Measurements from ENCODE around the gene NDUFS8.

Gene NDUFS8

GRCh38 chr11:68065841-68066240, 35.4 kb downstream of the NDUFS8 start:
- H3K27ac ChIP-seq, result no peak overlapping the region
- H3K4me3 ChIP-seq, result no peak overlapping the region

- no peak overlapping the region for H3K4me3 ChIP-seq
- H3K27ac ChIP-seq, result no peak overlapping the region
These were observed 36.3 kb downstream of the NDUFS8 start for GRCh38 chr11:68066742-68067141.

- no peak overlapping the region for H3K27ac ChIP-seq
- no peak overlapping the region for H3K4me3 ChIP-seq
These were observed 37.5 kb downstream of the NDUFS8 start for GRCh38 chr11:68067991-68068390.

GRCh38 chr11:68071281-68072048, 41.0 kb downstream of the NDUFS8 start:
- H3K4me3 ChIP-seq, result no peak overlapping the region

GRCh38 chr11:68074584-68075352, 44.3 kb downstream of the NDUFS8 start:
- Histone ChIP-seq H3K27ac (no peak overlapping the region), H3K4me3 (no peak overlapping the region)

More at GRCh38 chr11:68071281-68072048, 41.0 kb downstream of the NDUFS8 start:
- H3K27ac ChIP-seq, result no peak overlapping the region

- H3K27ac ChIP-seq, result no peak overlapping the region
- H3K4me3 ChIP-seq, result no peak overlapping the region
These were observed 46.0 kb downstream of the NDUFS8 start for GRCh38 chr11:68076371-68077042.

GRCh38 chr11:68077617-68078582, 47.4 kb downstream of the NDUFS8 start:
- no peak overlapping the region for H3K4me3 ChIP-seq
- H3K27ac ChIP-seq, result no peak overlapping the region

- Histone ChIP-seq H3K4me3 (no peak overlapping the region), H3K27ac (no peak overlapping the region)
These were observed 50.4 kb downstream of the NDUFS8 start for GRCh38 chr11:68080860-68081259.

- H3K27ac ChIP-seq, result no peak overlapping the region
- no peak overlapping the region for H3K4me3 ChIP-seq
These were observed 51.2 kb downstream of the NDUFS8 start for GRCh38 chr11:68081691-68082090.

- no peak overlapping the region for H3K4me3 ChIP-seq
- no peak overlapping the region for H3K27ac ChIP-seq
These were observed 52.0 kb downstream of the NDUFS8 start for GRCh38 chr11:68082481-68082880.

GRCh38 chr11:68083517-68083916, 53.0 kb downstream of the NDUFS8 start:
- no peak overlapping the region for H3K4me3 ChIP-seq
- no peak overlapping the region for H3K27ac ChIP-seq

Measured in skin epidermis (tissue), 12 donors.